HCT116 (cell line): ENCODE measurements around the gene CHD2. TPM values are rescaled to one million over a fixed set of nuclear protein-coding genes. Genes with fewer than 3 reads are reported as not detected.

Source experiments
- ATAC-seq: fragments of 200-7000 bp; cut with Tn5 transposase; 2 replicates; pipeline ENCODE4 v1.9.1; 2020; ENCODE audit warnings: mild to moderate bottlenecking, moderate library complexity
- BruUV-seq: library from RNA; stranded (reverse); fragments of 400-500 nt; replicated peaks from 2 replicates; lab custom pipeline; 2021; lab: Mats Ljungman, UMichigan
- CTCF ChIA-PET: fragments of 300-600 bp; sonication (Branson Sonifier 250); formaldehyde crosslinking; loops from one replicate; lab custom pipeline; 2021; ENCODE audit warnings: antibody characterized with exemption; lab: Charles Lee
- POLR2A ChIA-PET: fragments of 300-600, 350-600 bp; sonication (Branson Sonifier 250); formaldehyde crosslinking; loops from one replicate; lab custom pipeline; 2021; ENCODE audit warnings: antibody characterized with exemption; lab: Charles Lee
- RAD21 ChIA-PET, 2 experiments: fragments of 300-600 bp; sonication (Branson Sonifier 250); formaldehyde crosslinking; loops; one replicate each; lab custom pipeline; 2023; ENCODE audit warnings: low total read pairs in 2 of 2; ENCODE audit not compliant: uncharacterized antibody in 2 of 2, unreplicated experiment in 2 of 2, low non-redundant PET in 1 of 2; lab: Charles Lee
- DNase-seq: peaks from one replicate; pipeline ENCODE4 v3.0.0-alpha.2; 2010; ENCODE audit warnings: low read depth, low spot score
- H2AFZ ChIP-seq: fragments of 200-600 bp; shearing (Covaris generic), sonication (generic); 2 replicates; pipeline ENCODE4 v1.6.1; 2017; ENCODE audit warnings: low read depth, mixed run types, mixed read lengths, antibody characterized with exemption, low read length; ENCODE audit not compliant: poor library complexity, severe bottlenecking
- H3K27ac ChIP-seq: 2 replicates; pipeline ENCODE4 v1.5.1; 2012; ENCODE audit warnings: low read depth, low read length
- H3K27me3 ChIP-seq: fragments of 200-600 bp; sonication (generic); 2 replicates; pipeline ENCODE4 v1.6.1; 2016; ENCODE audit warnings: mixed run types, low read length, mixed read lengths; ENCODE audit not compliant: insufficient read depth
- H3K36me3 ChIP-seq, 2 experiments: fragments of 200-500 bp in 1 of 2; fragments of 200-600 bp in 1 of 2; sonication (Bioruptor generic) in 1 of 2; sonication (generic) in 1 of 2; 2 replicates each; pipeline versions ENCODE4 v1.5.1 to v1.6.1; 2014 to 2016; ENCODE audit warnings: low read length in 2 of 2, inconsistent platforms in 1 of 2, mixed read lengths in 1 of 2, mixed run types in 1 of 2; ENCODE audit not compliant: insufficient read depth in 2 of 2, control insufficient read depth in 1 of 2
- H3K4me1 ChIP-seq, 2 experiments: fragments of 200-600 bp in 1 of 2; sonication (generic) in 1 of 2; 2 replicates each; pipeline versions ENCODE4 v1.5.1 to v1.6.1; 2012 to 2017; ENCODE audit warnings: low read length in 2 of 2, inconsistent platforms in 1 of 2, mild to moderate bottlenecking in 1 of 2, mixed read lengths in 1 of 2, mixed run types in 1 of 2, moderate library complexity in 1 of 2; ENCODE audit not compliant: insufficient read depth in 2 of 2, control insufficient read depth in 1 of 2
- H3K4me2 ChIP-seq: fragments of 200-600 bp; sonication (generic); 2 replicates; pipeline ENCODE4 v1.6.1; 2017; ENCODE audit warnings: mixed run types, low read length, mixed read lengths
- H3K4me3 ChIP-seq, 2 experiments: fragments of 200-600 bp in 1 of 2; sonication (generic) in 1 of 2; replicated peaks in 1 of 2; 2 replicates each; pipeline ENCODE4 v1.5.1; 2011 to 2016; ENCODE audit warnings: low read length in 2 of 2, control low read depth in 1 of 2, low read depth in 1 of 2, mild to moderate bottlenecking in 1 of 2, mixed read lengths in 1 of 2, mixed run types in 1 of 2
- H3K79me2 ChIP-seq: fragments of 200-600 bp; sonication (generic); 2 replicates; pipeline ENCODE4 v1.6.1; 2017; ENCODE audit warnings: mild to moderate bottlenecking, mixed run types, low read length, moderate library complexity, mixed read lengths; ENCODE audit not compliant: insufficient read depth
- H3K9ac ChIP-seq: fragments of 200-600 bp; sonication (generic); 2 replicates; pipeline ENCODE4 v1.6.1; 2016; ENCODE audit warnings: low read length, mixed read lengths
- H3K9me2 ChIP-seq: fragments of 200-600 bp; sonication (generic), shearing (Covaris generic); 2 replicates; pipeline ENCODE4 v1.6.1; 2017; ENCODE audit warnings: mixed run types, mild to moderate bottlenecking, moderate library complexity; ENCODE audit not compliant: insufficient read depth
- H3K9me3 ChIP-seq, 2 experiments: fragments of 200-500 bp in 1 of 2; fragments of 200-600 bp in 1 of 2; sonication (Bioruptor generic) in 1 of 2; sonication (generic) in 1 of 2; 2 replicates each; pipeline ENCODE4 v1.6.1; 2014 to 2017; ENCODE audit warnings: low read length in 2 of 2, mixed read lengths in 2 of 2, inconsistent platforms in 1 of 2, low read depth in 1 of 2, mild to moderate bottlenecking in 1 of 2, mixed run types in 1 of 2, moderate library complexity in 1 of 2; ENCODE audit not compliant: control insufficient read depth in 1 of 2, insufficient read depth in 1 of 2
- H4K20me1 ChIP-seq: fragments of 200-600 bp; sonication (generic), shearing (Covaris generic); 2 replicates; pipeline ENCODE4 v1.6.1; 2017; ENCODE audit warnings: mixed run types, mild to moderate bottlenecking, moderate library complexity; ENCODE audit not compliant: insufficient read depth
- CEBPB ChIP-seq: IDR thresholded peaks from 2 replicates; pipeline ENCODE4 v1.6.1; 2012; ENCODE audit warnings: low read depth
- CTCF ChIP-seq, 3 experiments: fragments of 200-600 bp in 1 of 3; sonication (generic) in 1 of 3; IDR thresholded peaks in 2 of 3; conservative IDR thresholded peaks in 1 of 3; 2 replicates each; pipeline ENCODE4 v1.5.1; 2012 to 2017; ENCODE audit warnings: low read depth in 2 of 3, low read length in 2 of 3, antibody characterized with exemption in 1 of 3, borderline replicate concordance in 1 of 3, control low read depth in 1 of 3, mild to moderate bottlenecking in 1 of 3, mixed read lengths in 1 of 3, mixed run types in 1 of 3, moderate library complexity in 1 of 3; ENCODE audit not compliant: insufficient read depth in 1 of 3
- EGR1 ChIP-seq: IDR thresholded peaks from 2 replicates; pipeline ENCODE4 v1.6.1; 2012; ENCODE audit warnings: low read depth
- EZH2phosphoT487 ChIP-seq: fragments of 200-600 bp; IDR thresholded peaks from 2 replicates; pipeline ENCODE4 v1.6.1; 2018; ENCODE audit warnings: antibody characterized with exemption, borderline replicate concordance
- MAX ChIP-seq: IDR thresholded peaks from 2 replicates; pipeline ENCODE4 v1.6.1; 2012
- POLR2AphosphoS5 ChIP-seq: IDR thresholded peaks from 2 replicates; pipeline ENCODE4 v1.6.1; 2011; ENCODE audit warnings: mild to moderate bottlenecking, low read depth, low read length, moderate library complexity
- REST ChIP-seq: IDR thresholded peaks from 2 replicates; pipeline ENCODE4 v1.6.1; 2012; ENCODE audit warnings: low read depth
- SP1 ChIP-seq: IDR thresholded peaks from 2 replicates; pipeline ENCODE4 v1.6.1; 2012; ENCODE audit warnings: low read depth
- YY1 ChIP-seq: IDR thresholded peaks from 2 replicates; pipeline ENCODE4 v1.6.1; 2011; ENCODE audit warnings: low read length, low read depth, moderate library complexity, mild to moderate bottlenecking; ENCODE audit not compliant: insufficient replicate concordance; ENCODE audit errors: extremely low read depth
- ZBTB33 ChIP-seq: IDR thresholded peaks from 2 replicates; pipeline ENCODE4 v1.6.1; 2011; ENCODE audit warnings: mild to moderate bottlenecking, low read length, moderate library complexity; ENCODE audit not compliant: insufficient replicate concordance; ENCODE audit errors: extremely low read depth
- ZFX ChIP-seq: fragments of 450-650 bp; IDR thresholded peaks from 2 replicates; pipeline ENCODE4 v1.6.1; 2017
- ZNF274 ChIP-seq: fragments of 200-500 bp; sonication (Bioruptor generic); IDR thresholded peaks from 2 replicates; pipeline ENCODE4 v1.6.1; 2014; ENCODE audit warnings: mild to moderate bottlenecking, low read depth, low read length, inconsistent platforms
- intact Hi-C: fragments of 100-400 bp; cut with micrococcal nuclease; formaldehyde crosslinking; loops from 2 replicates; pipeline ENCODE4 v1.10.0; 2022
- total RNA-seq: library from RNA; stranded (reverse); gene quantifications from one replicate; pipeline ENCODE4 v1.2.1, GENCODE V29; 2021; ENCODE audit not compliant: unreplicated experiment

Gene CHD2
- total RNA-seq, 1 experiment from 2014 or later: 116 TPM

GRCh38 chr15:92881211-92881754, 18.8 kb upstream of the CHD2 start (continued):
- TF ChIP-seq SP1 (no peak), POLR2AphosphoS5 (no peak), ZNF274 (no peak), EZH2phosphoT487 (no peak)

GRCh38 chr15:92881802-92882696, 18.1 kb upstream of the CHD2 start:
- DNase-seq: peak; percentile 99
- Histone ChIP-seq H3K36me3 (peaks cover 16 to 23% of the 10 kb centered on the region in 2 experiments), H2AFZ (no peak overlapping the region), H3K9me2 (no peaks in the 10 kb centered on the region), H3K4me1 (peaks cover 15 to 26% of the 10 kb centered on the region in 2 experiments; a peak in 3 of 4 replicates), H3K79me2 (peaks cover 42% of the 10 kb centered on the region), H4K20me1 (no peaks in the 10 kb centered on the region; the same call in 1 of the 2 replicates), H3K4me3 (peak overlapping the region; percentile 85 to 95), H3K27me3 (no peaks in the 10 kb centered on the region), H3K4me2 (peak overlapping the region; percentile 83), H3K9me3 (no peaks in the 10 kb centered on the region), H3K9ac (peak overlapping the region; percentile 96), H3K27ac (peak overlapping the region; percentile 96)
- intact Hi-C loops: loop anchor here (2.0 to 5.0 kb wide), 2 partner anchors 60 to 73 kb away; no protein-coding TSS in a partner anchor
- ChIA-PET POLR2A (interaction anchor here (0.6 to 3.8 kb wide), 31 partner anchors 8 to 84 kb away, joined by 3 to 93 read pairs (median 5); partner anchors contain the start of gene CHD2), CTCF (interaction anchor here (1.0 to 2.3 kb wide), 5 partner anchors 13 to 85 kb away, joined by 3 to 17 read pairs (median 7); partner anchors contain the start of gene CHD2), RAD21 (interaction anchor here (0.7 to 1.5 kb wide), 5 partner anchors 50 to 81 kb away, joined by 3 to 6 read pairs (median 5); no protein-coding TSS in a partner anchor)
- BruUV-seq: TSS peak; percentile 97
- peak; percentile 98 for ATAC-seq
- peak; percentile 42 for TF ChIP-seq YY1
- TF ChIP-seq ZBTB33: no peak
- no peak for TF ChIP-seq REST
- no peak for TF ChIP-seq EGR1
- no peak for TF ChIP-seq CTCF (IDR thresholded peaks at IDR 0.05 in 2 of 3, conservative IDR thresholded peaks at IDR 0.05 in 1 of 3; ENCODE audit: borderline replicate concordance in 1 of 3, insufficient read depth in 1 of 3, low read depth in 2 of 3, low read length in 2 of 3)
- no peak for TF ChIP-seq CEBPB
- no peak for TF ChIP-seq EZH2phosphoT487
- TF ChIP-seq MAX: no peak
- no peak for TF ChIP-seq ZFX
